HepG2 (cell line): ENCODE measurements around the gene REPS2. TPM values are rescaled to one million over a fixed set of nuclear protein-coding genes. Genes with fewer than 3 reads are reported as not detected.

Experiments
- ATAC-seq: fragments of 200-7000 bp; cut with Tn5 transposase; 3 replicates; pipeline ENCODE4 v1.9.1; 2020; ENCODE audit warnings: mild to moderate bottlenecking, moderate library complexity
- BruUV-seq: library from RNA; stranded (reverse); fragments of 400-500 nt; replicated peaks from 2 replicates; lab custom pipeline; 2021; lab: Mats Ljungman, UMichigan
- CTCF ChIA-PET: fragments of 300-600 bp; formaldehyde crosslinking; extraction: SDS; loops from one replicate; lab custom pipeline; 2021; ENCODE audit warnings: low total read pairs, inconsistent platforms, low intra/inter-chr PET ratio; lab: Yijun Ruan, JAX
- POLR2A ChIA-PET: fragments of 350-600 bp; sonication (Branson Sonifier 250); formaldehyde crosslinking; loops from one replicate; lab custom pipeline; 2020; ENCODE audit warnings: antibody characterized with exemption, inconsistent platforms; lab: Yijun Ruan, JAX
- DNase-seq: peaks from one replicate; pipeline ENCODE4 v3.0.0-alpha.2; 2015; ENCODE audit warnings: low spot score
- FAIRE-seq: peaks from 3 replicates; lab custom pipeline; 2011; peaks lifted over from hg19 to GRCh38; lab: Jason Lieb, UNC
- H2AFZ ChIP-seq: one replicate; pipeline ENCODE4 v1.6.1; 2011; ENCODE audit warnings: low read length, inconsistent platforms
- H3K27ac ChIP-seq: fragments of 300-600 bp; 3 replicates; pipeline ENCODE4 v1.8.0; 2011; ENCODE audit warnings: mixed run types, mild to moderate bottlenecking, mixed read lengths, low read length, inconsistent platforms; ENCODE audit not compliant: insufficient read depth; ENCODE audit errors: extremely low read length
- H3K27me3 ChIP-seq, 2 experiments: fragments of 200-600 bp in 1 of 2; 2 replicates in 1 of 2; 3 replicates in 1 of 2; pipeline versions ENCODE4 v1.6.0 to v1.8.0; 2011; ENCODE audit warnings: low read length in 2 of 2, mild to moderate bottlenecking in 2 of 2, moderate library complexity in 2 of 2, inconsistent platforms in 1 of 2; ENCODE audit not compliant: insufficient read depth in 2 of 2, control insufficient read depth in 1 of 2
- H3K36me3 ChIP-seq, 2 experiments: fragments of 200-600 bp in 1 of 2; replicated peaks in 1 of 2; 2 replicates in 1 of 2; 3 replicates in 1 of 2; pipeline versions ENCODE4 v1.5.1 to v1.8.0; 2011; ENCODE audit warnings: low read length in 2 of 2, inconsistent platforms in 1 of 2; ENCODE audit not compliant: insufficient read depth in 2 of 2, control insufficient read depth in 1 of 2
- H3K4me1 ChIP-seq: 2 replicates; pipeline ENCODE4 v1.5.1; 2012; ENCODE audit warnings: low read length, inconsistent platforms; ENCODE audit not compliant: insufficient read depth
- H3K4me2 ChIP-seq: 2 replicates; pipeline ENCODE4 v1.6.0; 2011; ENCODE audit warnings: low read depth, low read length, inconsistent platforms
- H3K4me3 ChIP-seq, 3 experiments: fragments of 200-600 bp in 1 of 3; sonication (generic), shearing (Covaris generic) in 1 of 3; replicated peaks in 1 of 3; 2 replicates each; pipeline ENCODE4 v1.5.1; 2011 to 2016; ENCODE audit warnings: low read length in 3 of 3, inconsistent platforms in 2 of 3, low read depth in 2 of 3, mild to moderate bottlenecking in 2 of 3, control low read depth in 1 of 3, mixed read lengths in 1 of 3; ENCODE audit not compliant: insufficient read depth in 1 of 3
- H3K79me2 ChIP-seq: one replicate; pipeline ENCODE4 v1.6.1; 2011; ENCODE audit warnings: low read length, inconsistent platforms; ENCODE audit not compliant: insufficient read depth
- H3K9ac ChIP-seq: 2 replicates; pipeline ENCODE4 v1.6.0; 2011; ENCODE audit warnings: mild to moderate bottlenecking, low read depth, low read length, inconsistent platforms; ENCODE audit not compliant: insufficient read depth
- H3K9me3 ChIP-seq: 2 replicates; pipeline ENCODE4 v1.5.1; 2012; ENCODE audit warnings: mild to moderate bottlenecking, low read length
- H4K20me1 ChIP-seq: 2 replicates; pipeline ENCODE4 v1.6.0; 2011; ENCODE audit warnings: inconsistent platforms, mild to moderate bottlenecking, low read length, moderate library complexity; ENCODE audit not compliant: insufficient read depth
- BATF2 ChIP-seq: sonication (generic); formaldehyde crosslinking; IDR thresholded peaks from 2 replicates; pipeline ENCODE4 v1.8.0; 2022; ENCODE audit warnings: mild to moderate bottlenecking, missing genetic modification reagents, moderate library complexity
- GFI1 ChIP-seq: sonication (generic); formaldehyde crosslinking; IDR thresholded peaks from 2 replicates; pipeline ENCODE4 v1.5.0; 2020; ENCODE audit warnings: missing genetic modification reagents, mild to moderate bottlenecking, borderline replicate concordance
- HHEX ChIP-seq: IDR thresholded peaks from 2 replicates; pipeline ENCODE4 v1.6.1; 2016; ENCODE audit warnings: control low read depth
- MAFK ChIP-seq, 2 experiments: IDR thresholded peaks in 1 of 2; conservative IDR thresholded peaks in 1 of 2; 2 replicates each; pipeline ENCODE4 v1.6.1; 2011; ENCODE audit warnings: improper control_type of control experiment in 2 of 2, low read length in 2 of 2
- SAFB2 ChIP-seq: sonication (generic); formaldehyde crosslinking; IDR thresholded peaks from 2 replicates; pipeline ENCODE4 v1.5.1; 2020; ENCODE audit warnings: missing genetic modification reagents, low read depth, mild to moderate bottlenecking, borderline replicate concordance
- ZBTB3 ChIP-seq: sonication (generic); formaldehyde crosslinking; IDR thresholded peaks from 2 replicates; pipeline ENCODE4 v1.4.0; 2020; ENCODE audit warnings: low read depth, mild to moderate bottlenecking, moderate library complexity, missing genetic modification reagents, borderline replicate concordance
- ZNF224 ChIP-seq: sonication (generic); formaldehyde crosslinking; IDR thresholded peaks from 2 replicates; pipeline ENCODE4 v1.5.0; 2020; ENCODE audit warnings: mild to moderate bottlenecking, missing genetic modification reagents
- WGBS: methylation state at CpG from one replicate; pipeline ENCODE4 v1.1.6; 2017; ENCODE audit warnings: low lambda C conversion rate; 5-methylcytosine and 5-hydroxymethylcytosine counted together
- in situ Hi-C: cut with HindIII; loops from 2 replicates; pipeline ENCODE4 v1.10.0; 2017; ENCODE audit warnings: low pct_unique_long_range_greater_than_20kb; ENCODE audit not compliant: extremely low pct_ligation_motif_present
- intact Hi-C: fragments of 100-400 bp; cut with micrococcal nuclease; formaldehyde crosslinking; loops from one replicate; pipeline ENCODE4 v1.10.0; 2022; ENCODE audit not compliant: unreplicated experiment
- polyA plus RNA-seq, 8 experiments: library from polyadenylated mRNA; depleted of rRNA in 3 of 8; stranded (reverse) in 7 of 8; unstranded in 1 of 8; fragments of >200 nt; fragmentation: Illumina TruSeq in 4 of 8; extraction: Trizol in 4 of 8; gene quantifications; 2 replicates each; pipeline versions ENCODE4 v1.2.1 to v1.2.3, GENCODE V29; 2011 to 2016; ENCODE audit warnings: low read depth in 4 of 8, missing spikeins in 1 of 8, mixed read lengths in 1 of 8; ENCODE audit not compliant: insufficient read depth in 1 of 8
- total RNA-seq, 5 experiments: library from RNA; depleted of rRNA; stranded (reverse); fragments of >200 nt; fragmentation: Illumina TruSeq; extraction: Trizol; gene quantifications; 2 replicates each; pipeline ENCODE4 v1.2.3, GENCODE V29; 2016; ENCODE audit warnings: low read depth in 1 of 5
- TF ChIP-seq, protein P1 (sequence below): sonication (generic); formaldehyde crosslinking; IDR thresholded peaks from 2 replicates; pipeline ENCODE4 v1.4.0; 2020; ENCODE audit warnings: missing genetic modification reagents, borderline replicate concordance
- TF ChIP-seq, protein P2 (sequence below): IDR thresholded peaks from 2 replicates; pipeline ENCODE4 v1.6.1; 2016

Gene REPS2
- total and polyA plus RNA-seq, 2 of the 13 experiments (the other 11 are each of a cell fraction or from before 2014, with no cell fraction given): 0.05 to 0.58 TPM

- BruUV-seq: no TSS peak
- H3K36me3 ChIP-seq: no peaks in the 10 kb centered on the region
- POLR2A ChIA-PET: no interaction called here
- no peak overlapping the region for H3K27ac ChIP-seq
- no peaks in the 10 kb centered on the region for H3K79me2 ChIP-seq
- DNase-seq (no peak), ATAC-seq (no peak), FAIRE-seq (no peak)
- H2AFZ ChIP-seq: no peak overlapping the region
- no peaks in the 10 kb centered on the region for H3K9me3 ChIP-seq
- TF ChIP-seq, protein P1, sequence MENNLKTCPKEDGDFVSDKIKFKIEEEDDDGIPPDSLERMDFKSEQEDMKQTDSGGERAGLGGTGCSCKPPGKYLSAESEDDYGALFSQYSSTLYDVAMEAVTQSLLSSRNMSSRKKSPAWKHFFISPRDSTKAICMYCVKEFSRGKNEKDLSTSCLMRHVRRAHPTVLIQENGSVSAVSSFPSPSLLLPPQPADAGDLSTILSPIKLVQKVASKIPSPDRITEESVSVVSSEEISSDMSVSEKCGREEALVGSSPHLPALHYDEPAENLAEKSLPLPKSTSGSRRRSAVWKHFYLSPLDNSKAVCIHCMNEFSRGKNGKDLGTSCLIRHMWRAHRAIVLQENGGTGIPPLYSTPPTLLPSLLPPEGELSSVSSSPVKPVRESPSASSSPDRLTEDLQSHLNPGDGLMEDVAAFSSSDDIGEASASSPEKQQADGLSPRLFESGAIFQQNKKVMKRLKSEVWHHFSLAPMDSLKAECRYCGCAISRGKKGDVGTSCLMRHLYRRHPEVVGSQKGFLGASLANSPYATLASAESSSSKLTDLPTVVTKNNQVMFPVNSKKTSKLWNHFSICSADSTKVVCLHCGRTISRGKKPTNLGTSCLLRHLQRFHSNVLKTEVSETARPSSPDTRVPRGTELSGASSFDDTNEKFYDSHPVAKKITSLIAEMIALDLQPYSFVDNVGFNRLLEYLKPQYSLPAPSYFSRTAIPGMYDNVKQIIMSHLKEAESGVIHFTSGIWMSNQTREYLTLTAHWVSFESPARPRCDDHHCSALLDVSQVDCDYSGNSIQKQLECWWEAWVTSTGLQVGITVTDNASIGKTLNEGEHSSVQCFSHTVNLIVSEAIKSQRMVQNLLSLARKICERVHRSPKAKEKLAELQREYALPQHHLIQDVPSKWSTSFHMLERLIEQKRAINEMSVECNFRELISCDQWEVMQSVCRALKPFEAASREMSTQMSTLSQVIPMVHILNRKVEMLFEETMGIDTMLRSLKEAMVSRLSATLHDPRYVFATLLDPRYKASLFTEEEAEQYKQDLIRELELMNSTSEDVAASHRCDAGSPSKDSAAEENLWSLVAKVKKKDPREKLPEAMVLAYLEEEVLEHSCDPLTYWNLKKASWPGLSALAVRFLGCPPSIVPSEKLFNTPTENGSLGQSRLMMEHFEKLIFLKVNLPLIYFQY: no peak
- TF ChIP-seq HHEX (CRISPR knock-in tag): no peak
- TF ChIP-seq MAFK (conservative IDR thresholded peaks at IDR 0.05 in 1 of 2, IDR thresholded peaks at IDR 0.05 in 1 of 2; ENCODE audit: low read length in 2 of 2): no peak
- TF ChIP-seq, protein P2, sequence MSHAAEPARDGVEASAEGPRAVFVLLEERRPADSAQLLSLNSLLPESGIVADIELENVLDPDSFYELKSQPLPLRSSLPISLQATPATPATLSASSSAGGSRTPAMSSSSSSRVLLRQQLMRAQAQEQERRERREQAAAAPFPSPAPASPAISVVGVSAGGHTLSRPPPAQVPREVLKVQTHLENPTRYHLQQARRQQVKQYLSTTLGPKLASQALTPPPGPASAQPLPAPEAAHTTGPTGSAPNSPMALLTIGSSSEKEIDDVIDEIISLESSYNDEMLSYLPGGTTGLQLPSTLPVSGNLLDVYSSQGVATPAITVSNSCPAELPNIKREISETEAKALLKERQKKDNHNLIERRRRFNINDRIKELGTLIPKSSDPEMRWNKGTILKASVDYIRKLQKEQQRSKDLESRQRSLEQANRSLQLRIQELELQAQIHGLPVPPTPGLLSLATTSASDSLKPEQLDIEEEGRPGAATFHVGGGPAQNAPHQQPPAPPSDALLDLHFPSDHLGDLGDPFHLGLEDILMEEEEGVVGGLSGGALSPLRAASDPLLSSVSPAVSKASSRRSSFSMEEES (CRISPR knock-in tag): no peak
- TF ChIP-seq GFI1 (CRISPR knock-in tag): no peak
- TF ChIP-seq ZNF224: no peak
- no peak for TF ChIP-seq BATF2 (CRISPR knock-in tag)
- TF ChIP-seq ZBTB3 (CRISPR knock-in tag): no peak
- no peak for TF ChIP-seq SAFB2 (CRISPR knock-in tag)
- H4K20me1 ChIP-seq: no peaks in the 10 kb centered on the region
- intact Hi-C loops (no loop called here), in situ Hi-C loops (no loop called here)
- no peak overlapping the region for H3K9ac ChIP-seq
- no peaks in the 10 kb centered on the region for H3K27me3 ChIP-seq
- no peaks in the 10 kb centered on the region for H3K4me1 ChIP-seq
- 48% methylated on average over 3 of the region's 3 CpGs for WGBS
- H3K4me3 ChIP-seq: no peak overlapping the region
- CTCF ChIA-PET: no interaction called here
- H3K4me2 ChIP-seq: no peak overlapping the region
Measured at GRCh38 chrX:17014216-17014615, 67.8 kb downstream of the REPS2 start.
